ENCODE data around the gene CORO2A.

The CORO2A gene, protein sequence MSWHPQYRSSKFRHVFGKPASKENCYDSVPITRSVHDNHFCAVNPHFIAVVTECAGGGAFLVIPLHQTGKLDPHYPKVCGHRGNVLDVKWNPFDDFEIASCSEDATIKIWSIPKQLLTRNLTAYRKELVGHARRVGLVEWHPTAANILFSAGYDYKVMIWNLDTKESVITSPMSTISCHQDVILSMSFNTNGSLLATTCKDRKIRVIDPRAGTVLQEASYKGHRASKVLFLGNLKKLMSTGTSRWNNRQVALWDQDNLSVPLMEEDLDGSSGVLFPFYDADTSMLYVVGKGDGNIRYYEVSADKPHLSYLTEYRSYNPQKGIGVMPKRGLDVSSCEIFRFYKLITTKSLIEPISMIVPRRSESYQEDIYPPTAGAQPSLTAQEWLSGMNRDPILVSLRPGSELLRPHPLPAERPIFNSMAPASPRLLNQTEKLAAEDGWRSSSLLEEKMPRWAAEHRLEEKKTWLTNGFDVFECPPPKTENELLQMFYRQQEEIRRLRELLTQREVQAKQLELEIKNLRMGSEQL

GRCh38 chr9:98192503-98193335 lies at the start of gene CORO2A:
Gene CORO2A, minus strand, starts transcription at chr9:98192637. Its CDS starts 34,977 bp downstream, at chr9:98157660.
- peak; percentile 58 for DNase-seq

DNA sequence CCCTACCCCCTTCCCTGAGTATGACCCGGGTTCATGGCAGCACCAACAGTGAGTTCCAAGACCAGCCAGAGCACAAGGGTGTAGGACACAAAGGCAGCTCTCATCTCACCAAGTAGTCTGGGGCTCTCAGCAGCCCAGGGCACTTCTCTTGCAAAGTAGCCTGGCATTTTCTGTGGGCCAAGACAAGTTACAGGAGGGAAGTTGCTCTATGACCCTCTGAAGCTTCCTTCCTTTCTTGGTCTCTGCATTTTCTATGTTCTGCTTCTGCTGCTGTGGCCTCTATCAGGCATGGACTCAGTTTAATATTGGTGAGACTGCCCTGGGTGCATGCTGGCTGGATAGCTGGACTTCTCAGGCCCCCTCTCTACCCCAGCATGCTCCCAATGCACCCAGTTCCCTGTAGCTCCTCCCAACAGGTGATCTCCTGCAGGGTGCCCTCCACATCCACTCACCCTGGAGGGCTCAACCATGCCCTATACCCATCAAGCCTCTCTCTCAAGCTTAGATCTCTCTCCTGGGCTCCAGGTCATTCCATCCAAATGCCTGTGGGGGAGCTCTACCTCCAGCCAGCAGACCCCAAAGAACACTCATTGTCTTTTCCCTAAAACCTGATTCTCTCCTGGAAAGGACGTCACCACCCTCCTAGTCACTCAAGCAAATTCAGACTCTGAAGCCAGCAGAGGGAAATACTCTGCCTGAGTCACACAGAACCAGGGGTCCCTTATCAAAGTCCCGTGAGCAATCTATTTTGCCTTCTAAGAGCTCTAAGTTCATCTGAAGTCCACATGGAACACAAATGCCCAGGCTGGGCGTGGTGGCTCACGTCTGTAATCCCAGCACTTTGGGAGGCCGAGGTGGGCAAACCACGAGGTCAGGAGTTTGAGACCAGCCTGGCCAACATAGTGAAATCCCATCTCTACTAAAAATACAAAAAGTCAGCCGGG lies 49.2 kb upstream of the CORO2A start:
- no peak for DNase-seq

DNA sequence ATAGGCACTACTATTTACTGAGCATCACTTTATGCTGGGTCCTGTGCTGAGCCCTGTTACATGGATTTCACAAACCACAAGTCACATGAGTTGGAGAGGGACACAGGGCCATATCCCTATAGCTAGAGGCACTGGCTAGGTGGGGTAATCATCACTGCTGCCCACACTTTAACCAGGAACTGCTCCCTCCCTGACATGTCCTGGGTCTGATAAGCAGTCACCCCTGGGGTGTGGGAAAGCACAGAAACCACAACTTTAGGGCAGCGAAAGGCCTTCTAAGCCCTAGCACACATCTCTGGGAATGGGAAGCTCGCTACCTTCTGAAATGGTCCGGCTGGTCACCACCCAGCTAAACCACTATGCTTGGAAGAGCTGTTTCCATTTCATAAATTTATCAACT lies 48.0 kb upstream of the CORO2A start:
- DNase-seq, result no peak

DNA sequence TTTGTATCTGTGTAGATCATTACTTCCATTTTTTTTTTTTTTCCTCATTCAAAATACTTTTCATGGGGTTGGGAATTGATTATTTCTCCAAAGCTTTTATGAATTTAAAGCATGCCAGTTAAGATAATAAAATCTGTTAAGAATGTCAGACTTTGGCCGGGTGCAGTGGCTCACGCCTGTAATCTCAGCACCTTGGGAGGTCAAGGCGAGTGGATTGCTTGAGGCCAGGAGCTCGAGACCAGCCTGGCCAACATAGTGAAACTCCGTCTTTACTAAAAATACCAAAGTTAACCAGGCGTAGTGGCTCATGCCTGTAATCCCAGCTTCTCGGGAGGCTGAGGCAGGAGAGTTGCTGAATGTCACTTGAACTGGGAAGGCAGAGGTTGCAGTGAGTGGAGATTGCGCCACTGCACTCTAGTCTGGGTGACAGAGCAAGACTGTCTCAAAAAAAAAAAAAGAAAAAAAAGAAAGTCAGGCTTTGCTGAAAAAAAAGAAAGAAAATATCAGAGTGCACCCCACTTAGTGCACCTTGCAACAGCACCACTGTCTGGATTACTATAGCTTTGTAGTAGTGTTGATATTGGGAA lies 44.6 kb upstream of the CORO2A start:
- DNase-seq, result no peak

DNA sequence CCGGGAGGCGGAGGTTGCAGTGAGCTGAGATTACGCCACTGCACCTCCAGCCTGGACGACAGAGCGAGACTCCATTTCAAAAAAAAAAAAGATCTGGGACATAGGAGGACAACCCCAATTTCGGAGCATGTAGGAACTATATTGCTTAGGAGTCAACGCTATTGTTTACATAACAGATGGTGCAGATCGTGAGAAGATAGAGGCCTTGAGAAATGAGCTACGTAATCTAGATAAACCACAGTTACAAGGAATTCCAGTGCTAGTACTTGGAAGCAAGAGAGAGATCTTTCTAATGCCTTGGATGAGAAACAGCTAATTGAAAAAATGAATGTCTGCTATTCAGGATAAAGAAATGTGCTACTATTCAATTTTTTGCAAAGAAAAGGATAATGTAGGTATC lies 42.7 kb upstream of the CORO2A start:
- no peak for DNase-seq

GRCh38 chr9:98234245-98234825 lies 41.9 kb upstream of the CORO2A start:
- no peak for DNase-seq

DNA sequence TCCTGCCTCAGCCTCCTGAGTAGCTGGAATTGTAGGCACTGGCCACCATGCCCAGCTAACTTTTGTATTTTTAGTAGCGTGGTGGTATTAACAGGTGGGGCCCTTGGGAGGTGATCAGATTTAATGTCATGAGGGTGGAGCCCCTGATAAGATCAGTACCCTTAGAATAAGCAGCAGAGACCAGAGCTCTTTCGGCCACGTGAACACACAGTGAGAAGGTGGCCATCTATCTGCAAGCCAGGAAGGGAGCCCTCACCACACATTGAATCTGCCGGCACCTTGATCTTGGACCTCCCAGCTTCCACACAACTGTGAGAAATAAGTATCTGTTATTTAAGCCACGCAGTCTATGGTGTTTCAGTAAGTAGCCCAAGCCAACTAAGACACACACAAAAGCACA lies 40.5 kb upstream of the CORO2A start:
- DNase-seq, result no peak

DNA sequence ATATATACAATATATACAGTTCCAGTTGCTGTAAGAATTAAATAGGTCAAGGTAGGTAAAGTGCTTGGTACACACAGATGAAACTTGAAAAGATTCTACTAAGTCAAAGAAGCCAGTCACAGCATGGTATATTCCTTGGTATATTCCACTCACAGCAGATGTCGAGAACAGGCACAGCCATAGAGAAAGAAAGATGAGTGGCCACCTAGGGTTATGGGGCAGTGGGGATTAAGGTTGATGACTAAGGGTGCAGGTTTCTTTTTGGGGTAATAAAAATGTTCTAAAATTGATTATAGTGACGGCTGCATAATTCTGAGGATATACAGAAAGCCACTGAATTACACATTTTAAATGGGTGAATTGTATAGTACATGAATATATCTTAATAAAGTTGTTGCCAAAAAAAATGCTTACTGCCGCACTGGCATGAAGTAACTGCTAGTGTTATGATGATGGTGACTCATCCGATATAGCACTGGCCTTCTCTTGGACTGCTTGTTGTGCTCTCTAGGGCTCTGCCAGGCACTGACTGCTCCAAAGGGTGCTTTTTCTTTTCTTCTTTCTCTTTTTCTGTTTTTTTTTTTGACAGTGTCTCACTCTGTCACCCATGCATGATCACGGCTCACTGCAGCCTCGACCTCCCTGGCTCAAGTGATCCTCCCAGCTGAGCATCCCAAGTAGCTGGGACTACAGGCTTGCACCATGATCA lies 39.5 kb upstream of the CORO2A start:
- no peak for DNase-seq

DNA sequence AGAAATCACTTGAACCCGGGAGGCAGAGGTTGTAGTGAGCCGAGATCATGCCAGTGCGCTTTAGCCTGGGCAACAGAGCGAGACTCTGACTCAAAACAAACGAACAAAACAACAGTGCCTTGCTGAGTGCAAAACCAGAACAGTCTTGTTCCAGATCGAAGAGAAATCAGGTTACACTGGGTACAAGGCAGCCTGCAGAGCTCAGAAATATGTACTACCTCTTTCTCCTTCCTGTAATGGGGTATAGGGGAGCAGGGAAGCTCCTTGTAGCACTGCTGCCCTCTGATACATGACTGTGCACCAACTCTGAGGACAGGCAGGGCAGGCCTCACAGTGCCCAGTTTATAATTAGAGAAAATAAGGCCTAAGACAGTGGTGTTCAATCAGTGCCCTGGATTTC lies 38.4 kb upstream of the CORO2A start:
- DNase-seq, result no peak

DNA sequence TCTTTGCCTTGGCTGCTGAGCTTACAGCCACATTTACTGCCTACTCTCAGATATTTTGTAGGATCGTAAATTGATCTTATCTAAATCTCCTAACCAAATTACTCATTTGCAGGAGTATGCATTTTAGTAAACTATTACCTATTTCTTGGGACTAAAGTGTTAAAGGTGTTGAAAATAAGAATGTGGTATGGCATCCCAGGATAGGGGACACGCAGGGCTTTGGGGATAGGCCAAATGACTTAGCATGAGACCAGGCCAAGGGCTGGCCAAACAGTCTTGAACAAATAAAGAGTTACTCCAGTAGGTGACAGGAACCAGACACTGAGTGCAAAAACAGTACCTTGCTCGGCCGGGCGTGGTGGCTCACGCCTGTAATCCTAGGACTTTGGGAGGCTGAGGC lies 37.9 kb upstream of the CORO2A start:
- DNase-seq, result no peak

DNA sequence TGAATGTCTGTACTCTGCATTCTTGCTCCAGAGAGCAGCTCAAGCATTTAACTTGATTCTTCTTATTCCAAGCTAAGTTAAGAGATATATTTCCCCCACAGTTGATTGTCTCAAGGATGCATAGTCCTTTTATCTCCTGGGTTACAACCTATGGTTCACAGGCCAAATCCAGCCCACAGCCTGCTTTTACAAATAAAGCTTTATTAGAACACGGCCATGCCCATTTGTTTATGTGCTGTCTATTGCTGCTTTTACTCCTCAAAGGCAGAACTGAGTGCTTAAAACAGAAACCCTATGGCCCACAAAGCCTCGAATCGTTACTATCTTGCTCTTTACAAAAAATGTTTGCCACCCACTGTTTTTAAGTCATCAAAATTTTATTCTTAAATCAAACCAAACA lies 37.2 kb upstream of the CORO2A start:
- DNase-seq, result no peak

GRCh38 chr9:98229090-98229395 lies 36.6 kb upstream of the CORO2A start:
- DNase-seq, result no peak

GRCh38 chr9:98228392-98229089 lies 36.1 kb upstream of the CORO2A start:
- no peak for DNase-seq

- no peak for DNase-seq
Measured at GRCh38 chr9:98227883-98228282, 35.4 kb upstream of the CORO2A start.

- DNase-seq, result no peak
Measured at GRCh38 chr9:98226957-98227356, 34.5 kb upstream of the CORO2A start.

DNA sequence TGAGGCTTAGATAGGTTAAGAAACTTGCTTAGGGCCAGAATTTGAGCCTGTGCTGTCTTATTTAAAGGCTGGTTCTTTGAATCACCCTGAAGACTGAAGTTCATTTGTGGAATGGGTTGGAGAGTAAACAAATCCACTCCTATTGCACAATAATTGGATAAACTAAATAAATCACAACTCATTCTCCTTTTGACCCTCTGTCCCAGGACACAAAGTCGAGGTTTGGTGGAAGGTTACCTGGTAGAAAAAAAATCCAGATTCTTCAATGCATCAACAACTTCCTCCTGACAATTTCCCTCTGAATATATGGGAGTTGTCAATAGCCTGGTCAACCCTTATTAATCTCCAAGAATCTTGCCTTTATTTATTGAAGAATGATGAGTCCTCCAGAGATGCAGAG lies 34.1 kb upstream of the CORO2A start:
- no peak for DNase-seq

GRCh38 chr9:98225015-98225442 lies 32.6 kb upstream of the CORO2A start:
- DNase-seq, result no peak

GRCh38 chr9:98222885-98223691 lies 30.7 kb upstream of the CORO2A start:
- DNase-seq, result no peak

- DNase-seq, result no peak
Measured at GRCh38 chr9:98220911-98221310, 28.5 kb upstream of the CORO2A start.

- no peak for DNase-seq
Measured at GRCh38 chr9:98219794-98220370, 27.4 kb upstream of the CORO2A start.
